ENCODE data around the gene CELF3.

CELF3 gene

GRCh38 chr1:151714820-151715725, 1.5 kb downstream of the CELF3 start:
- H3K9me3 Mint-ChIP-seq: no peaks in the 10 kb centered on the region
- H3K4me3 Mint-ChIP-seq: no peak overlapping the region
- H3K4me1 Mint-ChIP-seq (ENCODE audit: low read depth): peaks cover 5% of the 10 kb centered on the region
- DNase-seq (ENCODE audit: low spot score): no peak
- no peaks in the 10 kb centered on the region for H3K36me3 Mint-ChIP-seq (ENCODE audit: low read depth)
- H3K27ac Mint-ChIP-seq: no peak overlapping the region
- H3K27me3 Mint-ChIP-seq (ENCODE audit: low read depth): peaks cover 50% of the 10 kb centered on the region

DNA sequence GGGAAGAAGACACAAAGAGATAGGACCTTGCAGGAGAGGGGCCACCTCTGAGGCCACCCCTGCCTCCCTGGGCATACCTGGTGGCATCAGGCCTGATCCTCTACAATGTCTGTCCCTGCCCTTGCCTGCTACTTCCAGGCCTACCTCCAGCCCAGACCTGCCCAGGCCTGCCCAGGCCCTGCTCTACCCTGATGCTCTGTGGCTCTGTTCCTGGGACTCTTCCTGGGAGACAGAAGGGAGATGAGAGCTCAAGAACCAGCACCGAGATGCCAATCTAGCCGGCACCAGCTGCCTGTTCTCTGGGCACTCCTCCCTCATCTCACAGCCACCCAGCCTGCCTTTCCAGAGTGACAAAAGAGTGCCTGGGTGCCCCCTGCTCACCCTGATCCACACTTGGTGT, 2.7 kb downstream of the CELF3 start:
- no peak overlapping the region for H3K4me3 Mint-ChIP-seq
- H3K9me3 Mint-ChIP-seq: no peaks in the 10 kb centered on the region
- no peak for DNase-seq (ENCODE audit: low spot score)
- no peaks in the 10 kb centered on the region for H3K36me3 Mint-ChIP-seq (ENCODE audit: low read depth)
- H3K27ac Mint-ChIP-seq: no peak overlapping the region
- peaks cover 5% of the 10 kb centered on the region for H3K4me1 Mint-ChIP-seq (ENCODE audit: low read depth)
- H3K27me3 Mint-ChIP-seq (ENCODE audit: low read depth): peaks cover 40% of the 10 kb centered on the region

DNA sequence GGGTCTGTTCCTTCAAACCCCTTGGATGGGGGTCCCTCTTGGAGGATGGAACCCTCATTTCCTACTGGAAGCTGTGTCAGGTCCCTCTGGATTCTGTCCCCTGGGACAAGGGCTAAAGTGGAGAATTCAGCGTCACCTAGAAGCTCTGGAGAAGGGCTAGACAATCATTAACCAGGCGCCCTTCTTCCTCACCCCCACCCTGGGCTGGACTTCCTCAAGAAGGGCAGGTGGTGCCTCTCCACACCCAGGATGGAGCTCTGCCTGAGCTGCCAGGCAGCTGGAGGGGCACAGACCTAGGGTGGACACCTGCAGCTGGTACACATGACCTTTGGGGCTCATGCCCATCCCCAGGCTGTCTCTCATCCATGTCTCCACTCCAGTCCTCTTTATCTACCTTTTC, 3.6 kb downstream of the CELF3 start:
- Mint-ChIP-seq H3K36me3 (ENCODE audit: low read depth) (no peaks in the 10 kb centered on the region), H3K4me3 (no peak overlapping the region), H3K4me1 (ENCODE audit: low read depth) (peaks cover 5% of the 10 kb centered on the region), H3K9me3 (no peaks in the 10 kb centered on the region), H3K27ac (no peak overlapping the region), H3K27me3 (ENCODE audit: low read depth) (peaks cover 31% of the 10 kb centered on the region)
- no peak for DNase-seq (ENCODE audit: low spot score)

DNA sequence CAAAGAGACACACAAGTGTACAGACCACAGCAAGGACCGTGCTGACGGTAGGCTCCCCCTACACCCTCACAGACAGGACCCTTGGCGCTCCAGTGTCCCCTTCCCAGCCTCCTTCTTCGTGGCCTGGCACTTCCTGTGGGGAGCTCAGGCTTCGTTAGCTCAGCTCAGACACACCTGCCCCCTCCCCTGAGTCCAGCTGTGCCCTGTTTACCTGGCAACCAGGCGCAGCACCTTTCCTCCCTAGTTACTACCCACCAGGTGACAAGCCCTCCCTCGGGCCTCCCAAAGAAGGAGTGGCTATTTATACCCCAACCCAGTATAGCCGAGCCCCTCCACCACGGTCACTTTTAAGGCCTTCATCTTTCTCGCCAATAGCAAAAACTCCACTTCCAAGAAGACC, 4.7 kb downstream of the CELF3 start:
- Mint-ChIP-seq H3K36me3 (ENCODE audit: low read depth) (no peaks in the 10 kb centered on the region), H3K4me3 (no peak overlapping the region), H3K4me1 (ENCODE audit: low read depth) (peaks cover 2% of the 10 kb centered on the region), H3K27ac (no peak overlapping the region), H3K9me3 (no peaks in the 10 kb centered on the region), H3K27me3 (ENCODE audit: low read depth) (peaks cover 20% of the 10 kb centered on the region)
- no peak for DNase-seq (ENCODE audit: low spot score)

DNA sequence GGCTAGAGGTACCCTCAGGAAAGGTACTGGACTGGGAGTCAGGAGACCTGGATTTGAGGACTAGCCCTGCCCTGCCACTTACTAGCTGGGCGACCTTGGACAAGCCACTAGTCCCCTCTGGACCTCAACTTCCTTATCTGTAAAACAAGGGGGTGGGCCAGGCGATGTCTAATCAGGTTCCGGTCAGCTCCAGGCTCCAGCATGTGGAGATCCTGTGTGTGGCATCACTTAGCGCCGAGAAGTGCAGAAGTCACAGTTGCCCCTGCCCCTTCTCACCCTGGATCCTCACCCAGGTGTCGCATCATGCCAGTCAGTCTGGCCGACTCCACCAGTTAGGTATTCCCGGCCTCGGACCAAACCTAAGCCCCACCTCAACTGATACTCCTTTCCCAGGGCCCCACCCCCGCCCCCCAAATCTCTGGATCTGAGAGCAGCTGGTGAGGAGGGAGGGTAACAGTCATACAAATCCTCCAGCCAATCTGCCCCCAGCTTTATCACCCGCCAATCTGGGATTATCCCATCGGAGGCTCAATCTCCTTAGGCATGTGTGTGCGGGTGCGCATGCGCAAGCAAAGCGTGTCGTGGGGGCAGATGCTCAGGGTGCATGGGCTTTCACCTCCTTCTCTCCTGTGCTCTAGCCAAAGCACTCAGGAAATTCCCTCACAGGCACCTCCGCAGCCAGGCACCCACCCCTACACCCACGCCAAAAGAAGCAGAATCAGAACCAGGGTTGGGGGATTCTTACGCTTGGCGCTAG, 5.4 kb downstream of the CELF3 start:
- no peaks in the 10 kb centered on the region for H3K9me3 Mint-ChIP-seq
- H3K4me3 Mint-ChIP-seq: no peak overlapping the region
- DNase-seq (ENCODE audit: low spot score): no peak
- no peaks in the 10 kb centered on the region for H3K4me1 Mint-ChIP-seq (ENCODE audit: low read depth)
- H3K27me3 Mint-ChIP-seq (ENCODE audit: low read depth): peaks cover 17% of the 10 kb centered on the region
- H3K27ac Mint-ChIP-seq: no peak overlapping the region
- no peaks in the 10 kb centered on the region for H3K36me3 Mint-ChIP-seq (ENCODE audit: low read depth)

GRCh38 chr1:151710187-151710840, 6.3 kb downstream of the CELF3 start:
- Mint-ChIP-seq H3K4me3 (no peak overlapping the region), H3K36me3 (ENCODE audit: low read depth) (no peaks in the 10 kb centered on the region), H3K9me3 (no peaks in the 10 kb centered on the region), H3K27me3 (ENCODE audit: low read depth) (peaks cover 10% of the 10 kb centered on the region), H3K27ac (no peak overlapping the region), H3K4me1 (ENCODE audit: low read depth) (no peaks in the 10 kb centered on the region)
- no peak for DNase-seq (ENCODE audit: low spot score)

DNA sequence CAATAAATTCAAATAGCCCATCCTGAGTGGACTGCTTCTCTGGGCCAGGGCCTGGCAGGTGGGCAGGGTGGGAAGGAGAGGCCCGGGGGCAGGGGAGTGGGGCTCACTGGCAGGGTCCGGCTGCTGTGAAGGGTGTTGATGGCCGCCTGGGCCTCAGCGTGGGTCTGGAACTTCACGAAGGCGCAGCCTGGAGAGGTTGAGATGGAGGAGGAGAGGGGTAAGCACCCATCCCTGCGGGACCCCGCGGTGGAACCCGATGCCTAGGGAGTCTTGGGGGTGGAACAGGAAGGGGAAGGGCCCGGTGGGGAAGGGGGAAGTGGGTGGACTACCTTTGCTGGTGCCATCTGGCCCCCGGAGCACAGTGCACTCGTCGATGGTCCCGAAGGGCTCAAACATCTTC, 7.7 kb downstream of the CELF3 start:
- Mint-ChIP-seq H3K36me3 (ENCODE audit: low read depth) (no peaks in the 10 kb centered on the region), H3K9me3 (no peaks in the 10 kb centered on the region), H3K4me1 (ENCODE audit: low read depth) (no peaks in the 10 kb centered on the region), H3K4me3 (no peak overlapping the region), H3K27ac (no peak overlapping the region), H3K27me3 (ENCODE audit: low read depth) (peaks cover 5% of the 10 kb centered on the region)
- DNase-seq (ENCODE audit: low spot score): no peak

GRCh38 chr1:151707541-151708065, 9.0 kb downstream of the CELF3 start:
- Mint-ChIP-seq H3K4me3 (no peak overlapping the region), H3K27ac (no peak overlapping the region), H3K27me3 (ENCODE audit: low read depth) (peaks cover 2% of the 10 kb centered on the region), H3K4me1 (ENCODE audit: low read depth) (peaks cover 4% of the 10 kb centered on the region), H3K36me3 (ENCODE audit: low read depth) (no peaks in the 10 kb centered on the region), H3K9me3 (no peaks in the 10 kb centered on the region)
- no peak for DNase-seq (ENCODE audit: low spot score)

DNA sequence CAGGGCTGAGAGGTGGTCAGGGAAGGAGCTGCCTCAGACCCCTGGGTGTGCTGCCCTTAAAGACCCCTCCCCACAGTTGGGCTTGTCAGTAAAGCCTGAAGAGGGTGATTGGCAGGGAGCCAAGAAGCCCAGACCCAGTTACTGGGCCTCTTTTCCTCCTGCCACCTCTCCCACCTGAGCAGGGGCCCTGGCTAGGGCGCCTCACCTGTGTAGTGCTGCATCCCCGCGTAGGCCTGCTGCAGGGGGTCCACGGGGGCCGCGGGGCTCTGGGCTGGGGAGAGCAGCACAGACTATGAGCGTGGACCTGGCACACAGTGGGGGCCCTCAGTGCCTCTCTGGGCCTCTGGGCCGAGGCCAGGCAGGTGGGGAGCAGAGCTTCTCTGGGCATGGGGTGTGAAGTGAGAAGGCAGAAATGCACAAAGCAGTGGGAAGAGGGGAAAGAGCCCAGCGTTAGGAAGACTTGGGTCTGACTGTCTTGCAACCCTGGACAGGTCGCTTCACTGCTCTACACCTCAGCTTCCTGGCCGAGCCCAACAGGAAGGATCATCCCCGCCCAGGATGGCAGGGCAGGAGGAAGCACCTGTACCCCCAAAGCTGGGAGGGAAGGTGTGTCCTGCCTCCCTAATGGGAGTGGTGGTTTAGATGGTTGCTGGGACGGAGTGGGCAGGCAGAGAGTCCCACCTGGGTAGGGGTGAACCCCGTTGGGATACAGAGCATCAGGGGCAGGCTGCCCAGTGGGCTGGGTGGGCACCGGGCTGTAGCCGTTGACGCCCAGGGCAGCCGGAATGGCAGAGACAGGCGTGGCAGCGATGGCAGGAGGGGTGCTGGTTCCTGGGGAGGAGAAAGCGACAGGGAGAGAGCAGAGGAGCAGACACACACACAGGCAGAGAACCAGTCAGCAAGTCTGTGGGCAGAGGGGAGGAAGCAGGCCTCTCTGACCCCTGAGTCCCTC, 9.9 kb downstream of the CELF3 start:
- no peak overlapping the region for H3K27ac Mint-ChIP-seq
- no peak overlapping the region for H3K4me3 Mint-ChIP-seq
- peaks cover 2% of the 10 kb centered on the region for H3K27me3 Mint-ChIP-seq (ENCODE audit: low read depth)
- peaks cover 4% of the 10 kb centered on the region for H3K4me1 Mint-ChIP-seq (ENCODE audit: low read depth)
- H3K36me3 Mint-ChIP-seq (ENCODE audit: low read depth): no peaks in the 10 kb centered on the region
- no peak for DNase-seq (ENCODE audit: low spot score)
- H3K9me3 Mint-ChIP-seq: no peaks in the 10 kb centered on the region

- Mint-ChIP-seq H3K27ac (no peak overlapping the region), H3K27me3 (ENCODE audit: low read depth) (peaks cover 2% of the 10 kb centered on the region), H3K9me3 (no peaks in the 10 kb centered on the region), H3K36me3 (ENCODE audit: low read depth) (no peaks in the 10 kb centered on the region), H3K4me1 (ENCODE audit: low read depth) (peaks cover 4% of the 10 kb centered on the region), H3K4me3 (no peak overlapping the region)
- DNase-seq (ENCODE audit: low spot score): no peak
These were observed 10.7 kb downstream of the CELF3 start for GRCh38 chr1:151705753-151706463.

- H3K9me3 Mint-ChIP-seq: no peaks in the 10 kb centered on the region
- peaks cover 4% of the 10 kb centered on the region for H3K4me1 Mint-ChIP-seq (ENCODE audit: low read depth)
- no peak for DNase-seq (ENCODE audit: low spot score)
- H3K4me3 Mint-ChIP-seq: no peak overlapping the region
- no peaks in the 10 kb centered on the region for H3K36me3 Mint-ChIP-seq (ENCODE audit: low read depth)
- H3K27me3 Mint-ChIP-seq (ENCODE audit: low read depth): peaks cover 2% of the 10 kb centered on the region
- no peak overlapping the region for H3K27ac Mint-ChIP-seq
These were observed 11.5 kb downstream of the CELF3 start for GRCh38 chr1:151705146-151705545.

GRCh38 chr1:151704246-151704645, 12.4 kb downstream of the CELF3 start:
- H3K27ac Mint-ChIP-seq: no peak overlapping the region
- no peak overlapping the region for H3K4me3 Mint-ChIP-seq
- DNase-seq (ENCODE audit: low spot score): no peak
- H3K9me3 Mint-ChIP-seq: no peaks in the 10 kb centered on the region
- peaks cover 4% of the 10 kb centered on the region for H3K4me1 Mint-ChIP-seq (ENCODE audit: low read depth)
- peaks cover 2% of the 10 kb centered on the region for H3K27me3 Mint-ChIP-seq (ENCODE audit: low read depth)
- no peaks in the 10 kb centered on the region for H3K36me3 Mint-ChIP-seq (ENCODE audit: low read depth)

GRCh38 chr1:151703813-151704212, 12.8 kb downstream of the CELF3 start:
- peaks cover 4% of the 10 kb centered on the region for H3K4me1 Mint-ChIP-seq (ENCODE audit: low read depth)
- no peak overlapping the region for H3K27ac Mint-ChIP-seq
- no peak overlapping the region for H3K4me3 Mint-ChIP-seq
- H3K36me3 Mint-ChIP-seq (ENCODE audit: low read depth): no peaks in the 10 kb centered on the region
- H3K27me3 Mint-ChIP-seq (ENCODE audit: low read depth): peaks cover 2% of the 10 kb centered on the region
- DNase-seq (ENCODE audit: low spot score): no peak
- H3K9me3 Mint-ChIP-seq: no peaks in the 10 kb centered on the region

All from T-helper 2 cell treated with Interferon-gamma antibody and Interleukin-4, amounts not matched to agents 5 μg/mL and 100 μg/mL, for 36 hours (primary cell).